Heart right ventricle (tissue), 16 donors: ENCODE data around the gene MACO1. TPM values are rescaled to one million over a fixed set of nuclear protein-coding genes. Genes with fewer than 3 reads are reported as not detected.

ENCODE experiments used
- ATAC-seq, 8 donors: fragments of 200-7000 bp; cut with Tn5 transposase; one replicate each; pipeline ENCODE4 v1.9.1; 2020; ENCODE audit warnings: mild to moderate bottlenecking in 8 of 8, moderate library complexity in 8 of 8, moderate number of reproducible peaks in 1 of 8
- DNase-seq, 2 donors: peaks; one replicate each; pipeline ENCODE4 v3.0.0-alpha.2; 2020
- H3K27ac ChIP-seq, 10 donors: fragments of 200-600 bp; sonication (generic) in 2 of 10; one replicate each; pipeline versions ENCODE4 v1.5.0 to v1.8.0; 2020 to 2022; ENCODE audit warnings: mild to moderate bottlenecking in 3 of 10
- H3K27me3 ChIP-seq, 7 donors: fragments of 200-600 bp; one replicate each; pipeline ENCODE4 v1.8.0; 2021 to 2022; ENCODE audit warnings: mild to moderate bottlenecking in 2 of 7
- H3K36me3 ChIP-seq, 9 donors: fragments of 200-600 bp; sonication (generic) in 1 of 9; one replicate each; pipeline versions ENCODE4 v1.5.0 to v1.8.0; 2020 to 2022; ENCODE audit warnings: mild to moderate bottlenecking in 2 of 9
- H3K4me1 ChIP-seq, 9 donors: fragments of 200-600 bp; sonication (generic) in 1 of 9; one replicate each; pipeline versions ENCODE4 v1.5.0 to v1.8.0; 2020 to 2022; ENCODE audit warnings: mild to moderate bottlenecking in 4 of 9
- H3K4me3 ChIP-seq, 10 donors: fragments of 200-600 bp; sonication (generic) in 2 of 10; one replicate each; pipeline versions ENCODE4 v1.5.0 to v1.8.0; 2020 to 2022; ENCODE audit warnings: mild to moderate bottlenecking in 7 of 10, moderate library complexity in 2 of 10
- H3K9me3 ChIP-seq, 11 donors: fragments of 200-600 bp in 10 of 11; sonication (generic) in 2 of 11; one replicate each; pipeline versions ENCODE4 v1.5.0 to v1.8.0; 2013 to 2022; ENCODE audit warnings: mild to moderate bottlenecking in 2 of 11, control low read depth in 1 of 11, moderate library complexity in 1 of 11
- CTCF ChIP-seq, 9 donors: fragments of 200-600 bp; sonication (generic) in 2 of 9; IDR thresholded peaks; one replicate each; pipeline versions ENCODE4 v1.5.0 to v1.8.0; 2021 to 2022; ENCODE audit warnings: antibody characterized with exemption in 9 of 9, mild to moderate bottlenecking in 5 of 9, moderate library complexity in 1 of 9
- WGBS, 2 donors: extraction: QIAGEN DNeasy Blood & Tissue Kit; methylation state at CpG; one replicate each; pipeline ENCODE4 v1.1.7; 2013; ENCODE audit warnings: inconsistent platforms in 1 of 2; 5-methylcytosine and 5-hydroxymethylcytosine counted together
- intact Hi-C, 10 donors: fragments of 100-400 bp; cut with DNase I; formaldehyde crosslinking; loops; one replicate each; pipeline versions ENCODE4 v1.11.1 to v1.14.2; 2022
- polyA plus RNA-seq, 2 donors: library from polyadenylated mRNA; stranded (reverse); fragments of 200-250 nt; gene quantifications; one replicate each; pipeline ENCODE4 v1.2.3, GENCODE V29; 2013
- total RNA-seq, 10 donors: library from RNA; stranded (reverse); fragmentation: NEBNext Ultra II Directional in 3 of 10; extraction: Animal tissue kit (Norgen Biotek cat#: 25700) in 3 of 10; gene quantifications; one replicate each; pipeline versions ENCODE4 v1.2.1 to v1.2.4, GENCODE V29; 2021 to 2023
- donor health status: Arrhythmogenic right ventricular cardiomyopathy.
- donor health status: ischemic (EF 13 %, LVEDD 7.1; RV severe dilation, severe dysfunction).
- donor health status: healthy with polysubstance abuse.
- donor health status: DM: no; HTN: yes; CAD: no.
- donor health status: DM: no; HTN: no; CAD: no.
- donor health status: ischemic (EF 25% LVEDD 6.9; RV normal size, moderate dysfunction).
- donor health status: ischemic (EF 25% LVEDD 5.7; RV mildly dilated, moderate dysfunction).
- donor health status: healthy.
- donor health status: DM: yes; HTN: yes; CAD: no.
- donor health status: Ischemic cardiomyopathy.
- donor health status: ischemic (EF 35%, LVEDD 5.7; RV mildly dilated, moderate dysfunction).
- donor health status: nonischemic (EF 11% LVEDD 7.7; RV severe dilation, severe dysfunction).
- donor health status: DM: yes; HTN: yes; CAD: no.
- donor health status: PGD.
- donor health status: ischemic (EF 29% LVEDD 5.4; RV normal size, mild dysfunction).
- donor health status: nonischemic (EF 23%, LVEDD 6.1; RV moderate dilation, normal function).

MACO1 gene
- total and polyA plus RNA-seq, 12 donors: 8.7 to 15.5 (median 13.2) TPM

GRCh38 chr1:25527946-25528595 lies 97.4 kb downstream of the MACO1 start:
- Histone ChIP-seq H3K9me3 (peaks cover 0 to 7% (median 0%) of the 10 kb centered on the region in 11 donors), H3K4me3 (no peak overlapping the region), H3K27me3 (peaks cover 0 to 6% (median 0%) of the 10 kb centered on the region in 7 donors), H3K4me1 (peaks cover 0 to 6% (median 0%) of the 10 kb centered on the region in 9 donors), H3K27ac (no peak overlapping the region), H3K36me3 (no peaks in the 10 kb centered on the region)
- ATAC-seq (no peak), DNase-seq (no peak)
- no peak for TF ChIP-seq CTCF (IDR thresholded peaks at IDR 0.05)
- 91 to 92% methylated on average over 21 of the region's 21 CpGs for WGBS, 2 donors
- intact Hi-C loops: loop anchor here in 4 of 10 donors (10.0 kb wide), 3 partner anchors 103 to 277 kb away; partner anchors contain the start of genes RHCE (in 1 of the 4) and SELENON (in 1 of the 4)

- peaks cover 0 to 6% (median 0%) of the 10 kb centered on the region in 7 donors for H3K27me3 ChIP-seq
- no peak for ATAC-seq
- intact Hi-C loops: loop anchor here in 4 of 10 donors (10.0 kb wide), 3 partner anchors 104 to 276 kb away; partner anchors contain the start of genes RHCE (in 1 of the 4) and SELENON (in 1 of the 4)
- H3K27ac ChIP-seq: no peak overlapping the region
- TF ChIP-seq CTCF (IDR thresholded peaks at IDR 0.05): no peak
- DNase-seq: no peak
- no peaks in the 10 kb centered on the region for H3K36me3 ChIP-seq
- peaks cover 0 to 7% (median 0%) of the 10 kb centered on the region in 11 donors for H3K9me3 ChIP-seq
- H3K4me3 ChIP-seq: no peak overlapping the region
- 88 to 89% methylated on average over 7 of the region's 7 CpGs for WGBS, 2 donors
- H3K4me1 ChIP-seq: peaks cover 0 to 6% (median 0%) of the 10 kb centered on the region in 9 donors
Measured at GRCh38 chr1:25528881-25529517, 98.3 kb downstream of the MACO1 start.

GRCh38 chr1:25529518-25530185 lies 99.0 kb downstream of the MACO1 start:
- intact Hi-C loops: loop anchor here in 4 of 10 donors (10.0 kb wide), 3 partner anchors 105 to 275 kb away; partner anchors contain the start of genes RHCE (in 1 of the 4) and SELENON (in 1 of the 4)
- TF ChIP-seq CTCF (IDR thresholded peaks at IDR 0.05): no peak
- H3K9me3 ChIP-seq: peaks cover 0 to 7% (median 0%) of the 10 kb centered on the region in 11 donors
- ATAC-seq: no peak
- H3K27ac ChIP-seq: no peak overlapping the region
- peaks cover 0 to 6% (median 0%) of the 10 kb centered on the region in 7 donors for H3K27me3 ChIP-seq
- 90 to 91% methylated on average over 18 of the region's 18 CpGs for WGBS, 2 donors
- no peak for DNase-seq
- H3K4me1 ChIP-seq: peaks cover 0 to 3% (median 0%) of the 10 kb centered on the region in 9 donors
- no peaks in the 10 kb centered on the region for H3K36me3 ChIP-seq
- H3K4me3 ChIP-seq: no peak overlapping the region
